ENCODE measurements around the gene MAB21L3. TPM values are rescaled to one million over a fixed set of nuclear protein-coding genes. Genes with fewer than 3 reads are reported as not detected.

Gene MAB21L3
- total RNA-seq, 1 donor from 2014 or later: not detected

DNA sequence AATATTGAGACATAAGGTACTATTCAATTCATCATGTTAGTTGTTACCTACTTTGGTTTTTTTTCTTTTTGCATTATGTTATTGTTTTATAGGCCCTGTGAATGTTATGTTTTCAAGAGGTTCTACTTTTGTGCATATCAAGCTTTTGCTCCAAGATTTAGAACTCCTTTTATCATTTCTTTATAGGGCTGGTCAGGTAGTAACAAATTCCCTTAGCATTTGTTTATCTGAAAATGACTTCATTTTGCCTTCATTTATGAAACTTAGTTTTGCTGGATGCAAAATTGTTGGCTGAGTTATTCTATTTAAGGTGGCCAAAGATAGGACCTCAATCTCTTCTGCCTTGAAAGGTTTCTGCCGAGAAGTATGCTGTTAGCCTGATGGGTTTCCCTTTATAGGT lies 21.3 kb upstream of the MAB21L3 start:
- TF ChIP-seq, protein P1, sequence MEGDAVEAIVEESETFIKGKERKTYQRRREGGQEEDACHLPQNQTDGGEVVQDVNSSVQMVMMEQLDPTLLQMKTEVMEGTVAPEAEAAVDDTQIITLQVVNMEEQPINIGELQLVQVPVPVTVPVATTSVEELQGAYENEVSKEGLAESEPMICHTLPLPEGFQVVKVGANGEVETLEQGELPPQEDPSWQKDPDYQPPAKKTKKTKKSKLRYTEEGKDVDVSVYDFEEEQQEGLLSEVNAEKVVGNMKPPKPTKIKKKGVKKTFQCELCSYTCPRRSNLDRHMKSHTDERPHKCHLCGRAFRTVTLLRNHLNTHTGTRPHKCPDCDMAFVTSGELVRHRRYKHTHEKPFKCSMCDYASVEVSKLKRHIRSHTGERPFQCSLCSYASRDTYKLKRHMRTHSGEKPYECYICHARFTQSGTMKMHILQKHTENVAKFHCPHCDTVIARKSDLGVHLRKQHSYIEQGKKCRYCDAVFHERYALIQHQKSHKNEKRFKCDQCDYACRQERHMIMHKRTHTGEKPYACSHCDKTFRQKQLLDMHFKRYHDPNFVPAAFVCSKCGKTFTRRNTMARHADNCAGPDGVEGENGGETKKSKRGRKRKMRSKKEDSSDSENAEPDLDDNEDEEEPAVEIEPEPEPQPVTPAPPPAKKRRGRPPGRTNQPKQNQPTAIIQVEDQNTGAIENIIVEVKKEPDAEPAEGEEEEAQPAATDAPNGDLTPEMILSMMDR (conservative IDR thresholded peaks at IDR 0.05): no peak
- Mint-ChIP-seq H3K4me1 (no peaks in the 10 kb centered on the region), H3K36me3 (ENCODE audit: low read depth) (peaks cover 9% of the 10 kb centered on the region), H3K27ac (ENCODE audit: unreplicated experiment) (no peak overlapping the region), H3K4me3 (no peak overlapping the region), H3K9me3 (peaks cover 35% of the 10 kb centered on the region), H3K27me3 (ENCODE audit: low read depth) (no peaks in the 10 kb centered on the region)
- DNase-seq (ENCODE audit: low read depth, low spot score): no peak

DNA sequence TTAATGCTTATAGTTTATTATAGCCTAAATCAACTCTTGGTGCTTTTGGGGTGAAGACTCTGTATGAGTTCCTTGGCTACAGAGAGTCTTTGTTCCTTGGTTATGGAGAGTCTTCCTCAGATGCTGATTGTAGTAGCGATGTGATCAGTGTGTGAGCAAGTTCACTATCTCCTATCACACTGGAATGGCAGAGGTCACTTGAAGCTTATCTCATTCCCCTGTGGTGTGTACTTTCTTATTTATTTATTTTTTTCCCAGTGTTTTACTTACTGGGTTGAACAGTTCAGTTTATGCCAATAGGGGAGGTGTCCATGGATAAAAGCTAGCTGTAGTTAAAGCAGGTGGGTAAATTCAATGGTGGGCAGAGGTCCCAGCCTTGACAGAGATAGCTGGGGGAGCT lies 20.1 kb upstream of the MAB21L3 start:
- H3K4me3 Mint-ChIP-seq: no peak overlapping the region
- H3K27ac Mint-ChIP-seq (ENCODE audit: unreplicated experiment): no peak overlapping the region
- TF ChIP-seq, protein P1 (conservative IDR thresholded peaks at IDR 0.05): no peak
- DNase-seq (ENCODE audit: low read depth, low spot score): no peak
- H3K36me3 Mint-ChIP-seq (ENCODE audit: low read depth): peaks cover 9% of the 10 kb centered on the region
- peaks cover 36% of the 10 kb centered on the region for H3K9me3 Mint-ChIP-seq
- no peaks in the 10 kb centered on the region for H3K4me1 Mint-ChIP-seq
- H3K27me3 Mint-ChIP-seq (ENCODE audit: low read depth): no peaks in the 10 kb centered on the region

DNA sequence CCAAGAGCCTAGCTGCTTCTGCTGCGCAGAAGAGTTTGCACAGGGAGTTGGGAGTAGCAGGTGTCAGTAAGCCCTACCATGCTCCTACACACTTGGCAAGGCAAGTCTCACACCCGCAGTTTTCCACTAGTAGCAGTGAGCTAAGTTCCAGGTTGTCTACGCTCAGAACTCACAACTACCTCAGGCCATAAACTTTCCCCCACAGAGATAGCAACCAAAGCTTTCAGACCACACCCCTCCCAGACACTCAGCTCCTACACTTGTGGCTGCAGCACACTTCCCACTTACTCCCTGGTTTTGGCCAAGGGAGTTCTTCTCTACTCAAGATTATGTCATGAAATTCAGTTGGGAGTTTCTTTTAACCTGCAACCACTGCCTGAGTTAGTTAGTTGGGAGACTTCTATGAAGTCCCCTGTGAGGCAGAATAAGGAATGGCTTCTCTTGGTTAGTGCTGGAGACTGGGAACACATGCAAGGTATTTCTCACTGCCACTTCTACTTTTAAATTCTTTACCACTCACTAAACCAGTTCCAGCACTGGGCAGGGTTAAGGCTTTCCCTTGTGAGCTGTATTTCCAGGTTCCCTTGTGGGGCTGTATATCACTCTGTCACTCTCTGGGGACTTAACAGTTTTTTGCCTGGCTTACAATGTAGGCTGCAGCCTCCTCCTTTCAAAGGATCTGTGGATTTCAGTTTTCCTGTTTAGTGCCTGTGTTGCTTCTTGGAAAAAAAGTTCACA lies 18.3 kb upstream of the MAB21L3 start:
- Mint-ChIP-seq H3K4me3 (no peak overlapping the region), H3K27me3 (ENCODE audit: low read depth) (no peaks in the 10 kb centered on the region), H3K4me1 (no peaks in the 10 kb centered on the region), H3K27ac (ENCODE audit: unreplicated experiment) (no peak overlapping the region), H3K36me3 (ENCODE audit: low read depth) (peaks cover 11% of the 10 kb centered on the region), H3K9me3 (peaks cover 31% of the 10 kb centered on the region)
- TF ChIP-seq, protein P1 (conservative IDR thresholded peaks at IDR 0.05): no peak
- DNase-seq (ENCODE audit: low read depth, low spot score): no peak

DNA sequence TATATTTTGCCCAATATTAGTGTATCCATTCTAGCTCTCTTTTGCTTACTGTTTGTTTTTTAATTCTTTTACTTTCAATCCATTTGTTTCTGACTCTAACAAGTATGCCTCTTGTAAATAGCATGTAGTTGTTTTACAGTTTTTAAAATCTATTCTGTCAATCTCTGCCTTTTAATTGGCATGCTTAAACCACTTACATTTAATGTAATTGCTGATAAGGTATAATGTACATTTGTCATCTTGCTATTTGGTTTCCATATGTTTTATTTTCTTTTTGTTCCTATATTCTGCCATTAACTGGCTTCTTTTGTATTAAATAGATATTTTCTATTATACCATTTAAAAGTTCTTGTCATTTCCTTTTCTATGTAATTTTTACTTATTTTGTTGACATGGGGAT lies 16.2 kb upstream of the MAB21L3 start:
- Mint-ChIP-seq H3K4me1 (no peaks in the 10 kb centered on the region), H3K27ac (ENCODE audit: unreplicated experiment) (no peak overlapping the region), H3K27me3 (ENCODE audit: low read depth) (no peaks in the 10 kb centered on the region), H3K36me3 (ENCODE audit: low read depth) (peaks cover 8% of the 10 kb centered on the region), H3K4me3 (no peak overlapping the region), H3K9me3 (peaks cover 18% of the 10 kb centered on the region)
- DNase-seq (ENCODE audit: low read depth, low spot score): no peak
- TF ChIP-seq, protein P1 (conservative IDR thresholded peaks at IDR 0.05): no peak

DNA sequence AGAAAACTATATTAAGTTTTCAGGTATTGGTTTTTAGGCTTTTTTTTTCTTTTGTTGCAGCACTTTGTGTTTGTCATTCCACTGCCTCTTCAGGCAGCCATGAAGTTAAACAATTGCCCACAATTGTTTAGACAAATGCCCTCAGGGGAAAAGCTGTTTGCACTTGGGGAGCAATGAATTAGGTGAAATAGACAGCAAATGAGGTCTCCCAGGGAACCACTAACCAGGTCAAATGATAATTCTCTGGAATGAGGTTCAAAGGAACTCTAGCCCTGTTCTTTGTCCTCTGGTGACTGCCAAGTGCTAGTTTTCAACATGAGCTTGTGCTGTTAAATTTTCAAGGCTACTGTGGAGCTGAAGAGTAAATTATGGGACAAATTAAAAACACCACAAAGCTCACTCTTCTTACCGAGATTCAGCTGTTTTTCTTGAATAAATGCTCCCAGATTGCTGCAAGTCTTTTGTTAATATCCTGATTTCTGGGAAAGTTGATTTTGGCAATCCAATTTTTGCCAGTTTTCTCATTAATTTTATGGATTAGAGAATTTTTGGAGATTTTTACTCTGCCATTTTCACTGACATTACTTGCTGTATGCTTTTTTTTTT lies 15.1 kb upstream of the MAB21L3 start:
- no peak overlapping the region for H3K4me3 Mint-ChIP-seq
- H3K9me3 Mint-ChIP-seq: peaks cover 12% of the 10 kb centered on the region
- DNase-seq (ENCODE audit: low read depth, low spot score): no peak
- H3K27me3 Mint-ChIP-seq (ENCODE audit: low read depth): no peaks in the 10 kb centered on the region
- H3K4me1 Mint-ChIP-seq: no peaks in the 10 kb centered on the region
- H3K27ac Mint-ChIP-seq (ENCODE audit: unreplicated experiment): no peak overlapping the region
- peaks cover 2% of the 10 kb centered on the region for H3K36me3 Mint-ChIP-seq (ENCODE audit: low read depth)
- TF ChIP-seq, protein P1 (conservative IDR thresholded peaks at IDR 0.05): no peak
